Activated CD4-positive, CD25-positive, alpha-beta regulatory T cell treated with anti-CD3 and anti-CD28 coated beads, Interleukin-2, amount 50 U/mL, for 72 hours (primary cell): ENCODE data around the gene HSPA12A.

Experiments
- DNase-seq: peaks from one replicate; pipeline ENCODE4 v3.0.0; 2021

HSPA12A gene

DNA sequence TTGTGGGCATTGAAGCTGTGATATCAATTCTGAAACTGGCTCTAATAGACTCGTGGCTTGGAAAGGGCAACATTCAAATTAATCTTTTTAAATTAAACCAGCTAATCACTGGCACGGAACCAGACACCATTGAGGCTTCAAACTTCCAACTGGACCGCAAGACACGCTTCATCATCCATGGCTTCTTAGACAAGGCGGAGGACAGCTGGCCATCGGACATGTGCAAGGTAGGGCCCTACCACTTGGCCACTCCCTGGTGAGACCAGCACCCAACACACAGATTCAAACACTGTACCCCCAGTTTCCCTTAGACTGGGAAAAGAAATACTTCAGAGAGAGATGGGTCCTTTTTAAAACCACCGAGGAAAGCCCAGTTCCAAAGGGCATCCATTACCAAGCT is 116.5 kb downstream of the HSPA12A start:
- no peak for DNase-seq

DNA sequence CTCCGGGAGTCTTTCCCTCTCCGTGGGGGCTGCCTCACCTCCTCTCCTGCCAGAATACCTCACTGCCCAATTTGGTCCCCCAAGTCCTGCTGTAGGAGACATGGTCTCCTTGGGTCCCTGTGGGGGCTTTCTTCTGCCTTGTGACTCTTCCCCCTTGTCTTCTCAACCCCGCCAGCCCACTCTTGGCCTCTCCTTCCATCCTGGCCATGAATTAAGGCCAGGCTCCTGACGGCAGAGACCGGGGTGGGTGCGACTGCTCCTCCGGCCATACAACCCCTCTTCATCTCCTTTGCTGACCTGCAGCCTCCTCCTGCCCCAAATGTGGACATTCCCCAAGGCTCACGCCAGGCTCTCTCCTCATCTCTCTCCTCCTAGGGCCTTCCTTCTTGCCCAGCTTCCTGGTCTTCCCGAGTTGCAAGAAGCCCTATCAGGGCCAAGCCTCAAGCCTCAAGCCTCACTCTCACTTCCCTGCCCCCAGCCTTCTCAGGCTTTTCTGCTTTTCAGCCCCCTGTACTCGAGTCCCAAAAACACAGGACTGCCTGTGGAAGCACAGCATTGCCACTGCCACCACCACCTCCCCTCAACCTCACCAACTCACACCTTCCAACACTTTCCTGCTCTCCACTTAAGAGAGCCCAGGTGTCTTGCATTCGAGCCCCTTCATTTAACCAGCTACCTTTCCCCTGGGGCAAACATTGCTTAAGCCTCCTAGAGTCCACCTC is 120.3 kb downstream of the HSPA12A start:
- no peak for DNase-seq

DNA sequence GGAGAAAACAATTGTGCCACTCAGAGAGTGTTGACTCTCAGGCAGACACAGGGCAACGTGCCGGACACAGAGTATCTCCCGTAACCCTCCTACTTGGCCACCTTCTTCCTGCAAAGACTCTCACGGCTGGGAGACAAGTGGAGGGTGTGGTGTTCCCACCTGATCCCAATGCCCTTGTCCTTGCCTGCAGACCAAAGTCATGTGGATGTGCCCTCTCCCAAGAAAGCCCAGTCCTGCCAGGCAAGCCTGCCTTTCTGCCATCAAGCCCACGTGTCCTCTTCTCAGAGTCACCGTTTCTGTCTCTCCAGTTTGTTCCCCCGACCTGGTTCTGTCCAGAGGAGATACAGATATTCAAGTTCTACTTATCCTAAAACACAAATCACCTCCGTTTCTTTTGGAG is 120.9 kb downstream of the HSPA12A start:
- DNase-seq, result no peak
